Measurements from ENCODE around the gene DNAJB12.
"Not testable (repeated sequence)": the region's sequence is repeated elsewhere in the genome, so short reads cannot be mapped to it uniquely, and the experiment has no call there.

DNAJB12 gene

DNA sequence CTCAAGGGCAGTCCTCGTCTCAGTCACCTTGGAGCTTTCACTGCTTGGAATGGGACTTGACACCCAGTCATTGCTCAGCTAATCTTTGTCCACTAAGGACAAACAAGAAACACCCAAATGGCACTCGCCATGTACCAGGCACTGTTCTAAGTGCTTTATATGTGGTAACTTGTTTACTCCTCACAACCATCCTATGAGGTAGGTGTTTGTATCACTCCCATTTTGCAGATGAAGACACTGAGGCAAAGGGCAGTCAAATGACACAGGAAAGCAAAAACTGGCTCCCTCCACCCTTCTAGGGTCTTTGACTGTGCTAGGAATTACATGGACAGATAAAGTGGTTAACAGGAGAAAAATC lies 24.7 kb downstream of the DNAJB12 start:
- no peak for DNase-seq

DNA sequence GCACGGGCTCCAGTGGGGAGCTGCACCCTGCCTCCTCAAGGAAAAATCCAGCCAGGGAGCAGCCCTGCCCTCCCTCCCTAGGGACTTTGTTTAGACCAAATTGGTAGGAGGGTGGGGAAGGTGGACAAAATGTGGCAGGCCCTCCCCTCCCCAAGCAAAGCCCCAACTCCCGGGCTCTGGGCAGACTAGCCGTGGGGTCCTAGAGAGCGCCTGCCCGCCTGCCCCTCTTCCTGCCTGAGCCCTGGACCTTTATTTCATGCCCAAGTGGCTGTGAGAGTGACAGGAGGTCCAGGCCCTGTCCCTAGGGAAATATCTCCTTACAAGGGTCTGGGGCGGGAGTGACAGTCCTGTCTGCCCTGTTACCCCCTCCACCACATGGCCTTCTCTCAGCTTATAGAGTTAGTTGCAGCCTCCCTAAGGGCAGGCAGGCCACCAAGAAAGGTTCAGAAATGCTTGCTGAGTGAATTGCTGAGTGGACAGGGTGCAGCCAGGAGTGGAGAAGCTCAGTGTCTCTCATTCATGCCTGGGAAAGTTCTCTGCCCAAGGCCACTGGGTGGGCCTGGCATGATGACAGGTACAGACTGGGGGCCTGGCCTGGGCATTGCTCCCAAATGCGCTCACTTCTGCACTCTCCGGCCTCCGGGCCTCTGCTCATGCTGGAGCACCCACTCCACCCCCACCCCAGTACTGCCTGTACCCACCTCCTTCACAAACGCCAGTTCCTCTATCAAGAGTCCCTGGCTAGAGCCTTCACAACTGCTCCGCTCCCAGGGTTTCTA lies 25.2 kb downstream of the DNAJB12 start:
- DNase-seq = peak; percentile 57 to 65

DNA sequence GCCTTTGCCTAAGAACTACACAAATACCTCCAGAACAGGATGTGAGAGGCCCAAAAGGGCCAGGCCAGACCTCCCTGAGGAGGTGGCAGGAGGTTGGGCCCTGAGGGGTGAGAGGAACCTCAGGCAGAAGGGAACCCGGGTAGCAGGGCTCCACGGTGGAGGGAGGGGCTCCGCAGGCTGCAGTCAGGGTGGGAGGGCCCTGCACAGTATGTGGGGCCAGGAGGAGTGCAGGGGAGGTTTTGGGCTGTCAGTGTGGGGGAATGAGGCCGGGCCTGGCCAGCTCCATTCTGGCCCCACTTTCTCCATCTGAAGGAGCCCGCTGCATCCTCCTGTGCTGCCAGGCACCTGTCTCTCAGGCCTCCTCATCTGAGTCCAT lies 25.9 kb downstream of the DNAJB12 start:
- DNase-seq = peak in 1 of 2 experiments; percentile 75

DNA sequence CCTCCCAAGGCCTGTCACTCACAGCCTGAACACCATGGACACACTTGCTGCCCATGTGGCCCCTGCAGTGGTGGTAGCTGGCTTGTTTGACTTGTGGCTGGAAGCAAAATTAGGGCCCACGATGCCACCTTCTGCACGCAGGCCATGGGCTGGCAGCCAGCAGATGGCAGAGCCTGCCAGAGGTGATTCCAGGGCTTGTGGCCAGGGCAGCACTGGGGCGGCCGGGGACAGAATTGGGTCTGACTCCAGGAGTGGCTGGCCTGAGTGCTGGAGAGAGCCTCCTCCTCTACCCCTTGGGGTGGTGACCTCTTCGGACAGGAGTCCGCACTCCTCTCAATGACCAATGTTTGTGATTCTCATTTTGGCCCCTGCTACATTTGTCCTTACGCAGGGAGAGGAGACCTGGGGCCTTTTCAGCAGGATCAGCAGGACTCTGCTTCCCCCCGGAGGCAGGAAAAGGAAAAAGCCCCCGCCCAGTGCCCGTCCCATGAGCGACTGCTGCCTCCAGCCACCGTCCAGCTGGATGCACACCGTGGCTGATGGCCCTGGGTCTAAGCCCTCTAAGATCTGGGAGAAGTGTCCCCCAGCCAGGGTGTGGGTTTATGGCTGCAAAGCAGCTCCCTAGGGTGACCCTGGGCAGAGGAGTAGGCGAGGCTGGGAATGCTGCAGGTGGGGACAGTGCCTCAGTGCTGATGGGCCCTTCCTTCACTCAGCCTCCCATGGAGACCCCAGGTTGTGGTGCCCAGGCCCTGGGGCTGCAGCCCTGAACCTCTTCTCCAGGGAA lies 26.5 kb downstream of the DNAJB12 start:
- DNase-seq = peak; percentile 60 to 77

DNA sequence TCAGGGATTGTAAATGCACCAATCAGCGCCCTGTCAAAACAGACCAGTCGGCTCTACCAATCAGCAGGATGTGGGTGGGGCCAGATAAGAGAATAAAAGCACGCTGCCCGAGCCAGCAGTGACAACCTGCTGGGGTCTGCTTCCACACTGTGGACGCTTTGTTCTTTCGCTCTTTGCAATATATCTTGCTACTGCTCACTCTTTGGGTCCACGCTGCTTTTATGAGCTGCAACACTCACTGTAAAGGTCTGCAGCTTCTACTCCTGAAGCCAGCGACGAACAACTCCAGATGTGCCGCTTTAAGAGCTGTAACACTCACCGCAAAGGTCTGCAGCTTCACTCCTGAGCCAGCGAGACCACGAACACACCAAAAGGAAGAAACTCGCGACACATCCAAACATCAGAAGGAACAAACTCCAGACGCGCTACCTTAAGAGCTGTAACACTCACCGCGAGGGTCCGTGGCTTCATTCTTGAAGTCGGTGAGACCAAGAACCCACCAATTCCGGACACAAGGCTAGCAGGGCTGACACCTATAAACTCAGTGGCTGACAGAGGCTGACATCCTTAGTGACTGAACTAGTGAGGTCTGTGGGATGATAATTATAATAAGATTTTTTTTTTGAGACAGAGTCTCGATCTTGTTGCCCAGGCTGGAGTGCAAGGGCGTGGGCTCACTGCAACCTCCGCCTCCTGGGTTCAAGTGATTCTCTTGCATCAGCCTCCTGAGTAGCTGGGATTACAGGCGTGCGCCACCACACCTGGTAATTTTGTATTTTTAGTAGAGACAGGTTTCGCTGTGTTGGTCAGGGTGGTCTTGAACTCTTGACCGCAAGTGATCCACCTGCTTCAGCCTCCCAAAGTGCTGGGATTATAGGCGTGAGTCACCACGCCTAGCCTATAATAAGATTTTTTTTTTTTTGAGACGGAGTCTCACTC lies 27.8 kb downstream of the DNAJB12 start:
- peak; percentile 91 to 93 for DNase-seq

DNA sequence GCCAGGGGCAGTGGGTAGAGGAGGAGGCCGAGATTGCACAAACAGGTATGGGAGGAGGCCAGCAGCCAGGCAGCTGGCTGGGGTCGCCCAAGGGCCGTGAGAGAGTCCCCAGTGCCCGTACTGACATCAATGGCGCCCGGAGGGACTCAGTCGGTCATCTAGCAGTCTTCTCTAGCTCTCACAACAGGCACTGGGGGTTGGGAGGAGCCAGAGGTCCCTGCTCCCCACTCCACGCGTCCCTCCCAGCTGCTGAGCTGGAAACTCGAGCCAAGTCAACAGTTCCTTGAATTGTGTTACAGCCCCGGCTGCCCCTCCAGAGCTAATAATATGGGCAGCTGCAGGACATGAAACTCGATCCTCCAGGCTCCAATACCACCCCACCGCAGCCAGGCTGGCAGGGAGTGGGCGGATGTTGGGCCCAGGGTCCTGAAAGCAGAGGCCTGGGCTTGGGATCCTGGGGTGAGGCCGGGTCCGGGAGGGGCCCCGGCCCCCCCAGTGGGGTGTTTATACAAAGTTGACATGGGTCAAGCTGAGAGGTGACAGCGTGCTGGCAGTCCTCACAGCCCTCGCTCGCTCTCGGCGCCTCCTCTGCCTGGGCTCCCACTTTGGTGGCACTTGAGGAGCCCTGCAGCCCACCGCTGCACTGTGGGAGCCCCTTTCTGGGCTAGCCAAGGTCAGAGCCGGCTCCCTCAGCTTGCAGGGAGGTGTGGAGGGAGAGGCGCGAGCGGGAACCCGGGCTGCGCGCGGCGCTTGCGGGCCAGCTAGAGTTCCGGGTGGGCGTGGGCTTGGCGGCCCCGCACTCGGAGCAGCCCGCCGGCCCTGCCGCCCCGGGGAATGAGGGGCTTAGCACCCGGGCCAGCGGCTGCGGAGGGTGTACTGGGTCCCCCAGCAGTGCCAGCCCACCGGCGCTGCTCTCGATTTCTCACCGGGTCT lies 29.2 kb downstream of the DNAJB12 start:
- not testable (repeated sequence) for DNase-seq

DNA sequence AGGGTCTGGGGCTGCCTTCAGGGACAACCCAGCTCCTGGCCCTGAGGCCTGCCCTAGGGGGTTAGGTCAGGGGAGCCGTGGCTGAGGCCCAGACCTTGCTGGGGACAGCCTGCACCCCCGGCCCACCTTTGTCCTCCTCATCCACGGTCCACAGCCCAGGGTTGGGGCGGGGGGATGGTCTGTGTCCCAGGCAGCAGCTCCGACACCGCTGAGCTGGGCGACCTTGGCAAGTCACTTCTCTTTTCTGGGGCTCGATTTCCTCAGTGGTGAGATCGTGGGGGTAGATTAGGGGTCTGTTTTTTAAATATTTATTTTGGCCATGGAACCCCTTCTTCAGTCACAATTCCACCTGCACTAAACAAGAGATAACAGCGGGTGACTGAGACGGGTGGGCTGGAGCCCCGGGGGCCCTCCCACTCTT lies 30.9 kb downstream of the DNAJB12 start:
- no peak for DNase-seq

DNA sequence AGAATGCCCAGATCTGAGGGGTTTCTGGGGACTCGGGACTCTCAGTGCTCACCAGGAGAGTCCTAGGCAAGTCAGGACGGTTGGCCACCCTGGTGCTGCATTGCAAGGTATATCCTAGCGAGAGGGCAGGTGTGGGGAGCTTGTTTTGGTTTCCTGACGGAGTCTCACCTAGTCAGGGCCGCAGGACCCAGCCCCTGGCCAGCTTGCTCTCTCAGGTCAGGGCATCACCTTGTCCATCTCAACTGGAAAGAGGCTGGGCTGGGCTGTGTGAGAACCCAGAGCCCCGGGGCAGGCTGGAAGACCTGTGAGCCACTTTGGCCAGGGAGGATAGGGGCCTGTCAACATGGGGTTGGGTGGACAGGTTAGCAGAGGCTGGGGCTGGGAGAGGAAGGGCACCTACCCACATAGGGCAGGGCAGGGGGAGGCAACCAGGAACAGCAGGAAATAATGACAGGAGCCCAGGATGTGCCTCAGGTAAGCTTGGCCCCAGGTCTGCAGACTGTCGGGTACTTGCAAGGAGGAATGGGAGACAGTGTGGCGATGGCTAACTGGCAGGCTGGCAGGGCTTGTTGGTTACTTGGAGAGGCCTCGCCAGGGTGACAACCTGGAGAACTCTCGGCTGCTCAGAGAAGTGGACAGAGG lies 31.5 kb downstream of the DNAJB12 start:
- peak in 1 of 2 experiments; percentile 37 for DNase-seq

DNA sequence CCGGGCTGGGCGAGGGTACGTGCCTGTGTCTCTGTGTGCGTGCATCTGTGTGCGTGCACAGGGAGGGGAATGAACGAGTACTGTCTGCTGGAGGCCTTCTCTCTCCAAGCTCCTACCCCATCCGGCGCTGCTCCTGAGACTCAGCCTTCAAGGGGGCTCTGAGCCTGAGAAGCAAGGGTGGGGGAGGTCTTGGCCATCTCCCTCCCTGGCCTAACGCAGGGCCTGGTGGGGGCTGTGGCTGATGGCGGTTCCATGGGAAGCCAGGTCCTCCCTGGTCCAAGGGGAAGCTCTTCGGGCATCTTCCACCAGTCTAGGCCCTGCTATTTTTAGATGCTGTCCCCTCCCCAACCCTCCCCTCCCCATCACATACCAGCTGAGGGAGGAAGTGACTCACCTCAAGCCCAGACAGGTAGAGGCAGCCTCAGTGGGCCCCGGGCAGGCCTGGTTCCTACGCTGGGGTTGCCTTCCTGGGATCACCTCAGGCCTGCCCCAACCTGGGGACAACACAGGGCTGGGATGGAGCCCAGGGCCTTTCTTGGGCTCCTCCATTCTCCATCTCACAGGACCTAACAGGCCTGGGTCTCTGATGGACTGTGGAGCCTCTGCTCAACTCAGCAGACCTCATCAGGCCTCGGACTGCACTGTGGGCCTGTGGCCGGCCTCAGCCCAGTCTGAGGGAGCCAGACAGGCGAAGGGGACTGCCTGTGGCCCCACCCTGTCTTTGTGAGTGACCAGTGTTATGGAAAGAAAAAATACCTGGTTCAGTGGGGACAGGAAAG lies 32.2 kb downstream of the DNAJB12 start:
- DNase-seq = peak; percentile 69 to 71

DNA sequence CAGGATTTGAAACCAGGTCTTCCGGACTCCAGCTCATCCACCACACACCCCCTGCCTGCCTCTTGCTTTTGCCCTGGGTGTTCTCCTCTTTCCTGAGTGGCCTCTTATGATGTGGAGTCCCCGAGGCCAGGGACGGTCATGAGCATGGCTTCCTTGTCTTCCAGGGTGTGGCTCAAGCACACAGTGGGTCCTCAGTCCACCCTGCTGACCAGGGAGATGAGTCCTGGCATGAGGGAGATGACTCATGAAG lies 32.8 kb downstream of the DNAJB12 start:
- no peak for DNase-seq

DNA sequence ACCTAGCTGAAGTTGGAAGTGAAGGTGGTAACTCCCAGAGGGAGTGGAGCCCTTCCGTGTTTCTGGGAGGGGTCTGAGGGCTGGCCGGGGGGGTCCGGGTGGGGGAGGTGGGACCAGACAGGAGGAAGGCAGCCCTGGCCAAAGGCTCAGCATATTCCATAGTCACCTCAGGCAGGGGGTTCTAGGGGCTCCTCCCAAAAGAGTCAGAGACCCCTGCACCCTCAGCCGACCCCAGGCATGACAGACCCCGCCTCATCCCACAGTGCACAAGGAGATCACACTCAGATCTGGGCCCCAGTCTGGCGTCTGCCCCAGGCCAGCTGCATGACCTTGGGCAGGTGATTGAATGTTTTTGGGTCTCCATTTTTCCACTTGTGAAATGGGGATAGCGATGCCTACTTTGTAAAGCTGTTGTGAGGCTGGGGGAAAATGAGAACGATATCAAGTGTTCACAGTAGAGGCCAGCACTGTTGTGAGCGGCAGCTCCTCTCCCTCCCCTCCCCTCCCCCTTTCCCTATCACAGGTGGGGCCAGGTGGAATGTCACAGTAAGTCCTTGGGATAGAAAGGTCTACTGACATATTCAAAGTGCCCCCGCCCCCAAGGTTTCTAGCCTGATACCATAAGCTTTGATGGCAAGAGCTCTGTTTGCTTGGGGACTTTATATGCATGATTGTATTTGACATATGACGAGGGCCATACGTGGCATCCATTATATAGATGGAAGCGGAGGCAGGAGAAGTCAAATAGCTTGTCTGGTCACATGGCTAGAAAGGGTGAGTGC lies 33.3 kb downstream of the DNAJB12 start:
- DNase-seq = peak in 1 of 2 experiments; percentile 50

DNA sequence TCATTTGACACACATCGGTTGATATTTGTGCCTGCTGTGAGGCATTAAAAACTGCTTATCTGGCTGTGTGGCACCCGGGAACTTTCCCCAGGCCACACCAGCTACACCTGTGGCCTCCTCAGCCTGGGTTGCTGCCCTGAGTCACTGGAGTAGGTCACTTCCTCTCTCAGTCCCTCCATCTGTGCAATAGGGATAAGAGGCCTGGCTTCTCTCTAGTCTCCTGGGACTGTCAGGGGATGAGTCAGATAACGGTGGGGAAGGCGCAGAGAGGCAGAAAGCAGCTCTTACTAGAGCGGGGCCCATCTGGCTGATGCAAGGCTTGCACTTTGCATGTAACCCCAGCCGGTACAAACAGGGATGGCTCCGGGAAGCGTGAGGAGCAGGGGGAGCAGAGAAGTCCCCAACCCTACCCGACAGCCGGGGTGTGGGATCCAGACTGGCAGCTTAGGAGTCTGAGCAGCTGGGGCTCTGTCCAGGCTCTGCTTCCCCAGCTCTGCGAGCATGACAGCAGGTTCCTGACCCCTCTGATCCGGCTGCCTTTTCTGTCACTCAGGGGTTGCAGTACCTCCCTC lies 34.0 kb downstream of the DNAJB12 start:
- peak; percentile 82 to 85 for DNase-seq

DNA sequence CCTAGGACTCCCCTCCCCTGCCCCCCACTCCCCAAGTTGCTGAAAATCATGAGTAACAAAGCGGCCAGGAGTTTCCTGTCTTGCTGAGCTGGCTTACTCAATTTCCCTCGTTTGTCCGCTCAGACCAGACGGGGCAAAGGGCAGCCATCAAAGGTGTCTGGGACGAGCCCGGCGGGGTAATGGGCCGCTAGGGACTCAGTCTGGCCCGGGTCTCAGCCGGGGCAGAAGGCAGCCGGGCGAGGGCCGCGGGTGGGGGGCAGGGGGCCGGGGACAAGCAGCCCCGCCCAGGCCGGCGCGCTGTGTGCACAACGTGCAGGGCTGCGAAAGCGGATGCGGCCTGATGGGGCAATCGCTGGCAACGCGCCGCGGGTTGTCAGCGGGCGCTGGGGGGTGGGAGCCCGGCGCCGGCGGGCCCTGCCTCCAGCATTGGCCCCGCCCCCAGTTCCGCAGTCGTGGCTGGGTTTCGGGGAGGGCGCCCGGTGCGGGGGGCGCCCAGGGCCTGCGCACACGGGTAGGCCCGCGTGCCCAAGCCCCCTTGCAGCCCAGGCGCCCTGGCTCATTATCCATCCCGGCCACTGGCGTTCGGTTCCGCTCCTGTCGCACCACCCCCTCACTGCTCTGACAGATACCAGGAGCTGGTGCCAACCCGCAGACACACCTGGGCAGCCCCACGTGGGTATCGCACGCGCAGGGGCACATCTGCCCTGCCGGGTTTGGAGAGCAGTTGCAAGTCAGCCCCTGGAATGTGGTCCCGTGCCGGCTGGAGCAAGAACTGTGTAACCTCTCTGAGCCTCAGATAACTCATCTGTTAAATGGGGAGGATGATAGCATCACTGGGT lies 35.1 kb downstream of the DNAJB12 start:
- DNase-seq = peak; percentile 90 to 93

DNA sequence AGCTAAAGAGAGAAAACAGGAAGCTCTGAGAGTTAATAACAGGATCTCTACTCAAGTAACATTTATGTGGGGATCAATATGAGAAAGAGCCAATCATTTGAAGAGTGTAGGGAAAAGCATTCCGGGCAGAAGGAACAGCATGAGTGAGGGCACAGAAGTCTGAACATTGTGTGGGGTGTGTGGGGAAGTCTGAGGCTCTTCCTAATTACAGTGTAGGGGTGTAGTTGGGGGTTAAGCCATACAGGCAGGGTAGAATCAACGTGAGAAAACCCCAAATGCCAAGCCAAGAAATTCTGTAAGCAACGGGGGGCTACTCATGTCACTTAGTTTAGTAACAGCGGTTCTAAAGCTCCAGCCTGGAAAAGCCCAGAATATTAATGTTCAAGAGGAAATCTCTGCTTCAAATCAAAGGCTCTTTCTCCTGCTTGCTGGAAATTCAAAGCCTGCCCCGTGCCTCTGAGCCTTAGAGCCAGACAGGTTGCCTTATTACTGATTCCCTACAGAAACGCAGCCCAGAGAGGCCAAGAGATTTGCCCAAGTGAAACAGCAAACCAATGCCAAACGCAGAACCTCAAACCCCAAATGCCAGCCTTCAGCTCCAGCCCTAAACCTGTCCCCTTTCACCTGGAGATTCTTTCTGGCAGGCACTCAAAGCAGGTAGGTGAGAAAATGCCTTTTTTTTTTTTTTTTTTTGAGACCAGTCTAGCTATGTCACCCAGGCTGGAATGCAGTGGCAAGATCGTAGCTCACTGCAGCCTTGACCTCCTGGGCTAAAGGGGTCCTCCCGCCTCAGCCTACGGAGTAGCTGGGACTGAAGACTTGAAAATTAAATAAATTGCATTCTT lies 36.1 kb downstream of the DNAJB12 start:
- DNase-seq = peak in 1 of 2 experiments; percentile 47

DNA sequence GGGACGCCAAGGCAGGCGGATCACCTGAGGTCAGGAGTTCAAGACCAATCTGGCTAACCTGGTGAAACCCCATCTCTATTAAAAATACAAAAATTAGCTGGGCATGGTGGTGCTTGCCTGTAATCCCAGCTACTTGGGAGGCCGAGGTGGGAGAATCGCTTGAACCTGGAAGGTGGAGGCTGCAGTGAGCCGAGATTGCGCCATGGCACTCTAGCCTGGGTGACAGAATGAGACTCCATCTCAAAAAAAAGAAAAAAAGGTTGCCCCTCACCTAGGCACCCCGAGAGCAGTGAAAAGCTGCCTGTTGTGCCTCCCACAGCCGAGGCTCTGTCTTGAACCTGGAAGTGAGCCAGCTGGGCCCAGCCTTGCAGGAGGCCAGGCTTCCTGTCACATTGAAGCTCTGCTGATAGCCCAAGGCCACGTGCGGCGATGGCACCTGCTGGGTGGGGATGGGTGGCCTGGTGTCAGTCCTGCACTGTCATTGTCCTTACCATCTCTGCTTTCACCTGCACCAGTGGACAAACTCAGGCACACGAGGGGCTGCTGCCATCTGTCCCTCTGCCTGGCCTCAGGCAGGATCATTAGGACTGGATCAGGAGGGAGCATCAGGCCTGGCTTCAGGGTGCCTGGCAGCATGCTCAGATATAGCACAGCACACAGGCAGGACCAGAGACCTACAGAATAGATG lies 37.8 kb downstream of the DNAJB12 start:
- DNase-seq = peak; percentile 61 to 63

DNA sequence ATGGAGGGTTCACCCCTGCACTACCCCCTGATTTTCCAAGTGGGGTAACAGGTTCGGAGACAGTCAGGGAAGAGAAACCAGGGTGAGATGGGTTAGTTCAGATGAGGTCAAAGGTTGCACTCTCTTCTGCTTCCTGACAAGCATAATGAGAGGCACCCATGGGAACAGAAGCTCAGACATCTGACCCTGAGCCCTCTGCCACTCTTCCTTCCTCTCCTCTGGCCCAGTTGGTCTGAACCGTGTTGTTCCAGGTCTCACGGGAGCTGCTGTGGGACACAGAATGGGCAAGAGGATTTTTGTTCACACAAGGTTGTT lies 38.4 kb downstream of the DNAJB12 start:
- no peak for DNase-seq

All from activated T-cell treated with anti-CD3 and anti-CD28 coated beads, Interleukin-2, amount 50 U/mL, for 48 hours (primary cell).